ENCODE measurements around the gene PLXND1. TPM values are rescaled to one million over a fixed set of nuclear protein-coding genes. Genes with fewer than 3 reads are reported as not detected.

Gene PLXND1
- total RNA-seq, 3 donors from 2014 or later (not counting 1 experiment from before 2014, with no cell fraction given), result 135 to 214 (median 189) TPM

DNA sequence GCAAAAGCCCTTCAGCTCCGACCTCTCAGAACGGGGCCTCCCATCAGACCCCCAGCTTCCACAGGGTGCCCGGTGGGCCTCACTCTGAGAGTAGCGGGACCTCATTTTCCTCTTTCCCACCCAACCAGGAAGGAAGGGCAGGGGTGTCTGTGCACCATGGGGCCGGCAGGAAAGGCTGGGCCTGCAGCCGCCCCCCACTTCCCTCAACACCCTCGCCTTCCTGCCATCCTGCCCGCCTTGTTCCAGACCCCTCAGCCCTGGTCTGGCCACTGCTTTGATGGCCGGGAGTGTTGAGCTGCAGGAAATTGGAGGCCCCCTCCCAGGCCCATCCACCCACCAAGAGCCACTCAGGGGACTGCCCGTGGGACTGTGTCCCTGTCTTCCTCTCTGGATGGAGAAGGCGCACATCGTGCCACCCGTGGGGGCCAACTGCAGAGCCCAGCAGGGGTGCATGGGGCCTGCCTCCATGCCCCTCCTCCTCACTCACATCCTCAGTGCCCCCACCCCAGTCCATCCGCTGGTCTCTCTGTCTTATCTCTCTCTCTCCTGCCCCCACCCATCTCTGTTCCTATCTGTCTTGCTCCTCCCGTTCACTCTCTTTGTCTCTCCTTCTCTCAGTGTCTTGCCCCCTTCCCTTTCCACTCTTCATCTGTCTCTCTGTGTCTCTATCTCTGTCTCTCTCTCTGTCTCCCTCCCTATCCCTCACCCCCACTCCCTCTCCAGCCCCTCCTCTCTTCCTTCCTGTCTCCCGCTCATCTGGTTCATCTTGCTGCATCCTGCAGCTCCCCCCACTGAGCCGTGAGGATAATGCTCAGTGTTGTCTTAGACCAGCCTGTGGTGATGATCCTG, 1.8 kb upstream of the PLXND1 start:
- intact Hi-C loops (cut with micrococcal nuclease), result no loop called here
- 48% methylated on average over 17 of the region's 17 CpGs for WGBS (ENCODE audit: insufficient coverage)
- Histone ChIP-seq H3K9me3 (ENCODE audit: control insufficient read depth, insufficient read depth, low read length) (no peaks in the 10 kb centered on the region), H3K36me3 (ENCODE audit: control insufficient read depth, insufficient read depth, low read length) (no peaks in the 10 kb centered on the region), H3K27me3 (ENCODE audit: control insufficient read depth, insufficient read depth, low read length) (peaks cover 2% of the 10 kb centered on the region), H3K4me1 (ENCODE audit: control insufficient read depth, insufficient read depth, low read length) (peaks cover 59% of the 10 kb centered on the region), H3K27ac (ENCODE audit: low read length) (no peak overlapping the region), H3K4me3 (ENCODE audit: low read length) (no peak overlapping the region)
- Mint-ChIP-seq H3K27me3 (ENCODE audit: low read depth in 2 of 2) (peaks cover 0 to 16% of the 10 kb centered on the region in 2 donors), H3K4me3 (peak overlapping the region; percentile 95), H3K4me1 (peaks cover 55% of the 10 kb centered on the region in 2 donors), H3K27ac (no peak overlapping the region), H3K36me3 (no peaks in the 10 kb centered on the region), H3K9me3 (no peaks in the 10 kb centered on the region)
- no peak for ATAC-seq
- peak in 1 of 2 donors; percentile 36 for DNase-seq
- TF ChIP-seq, protein P1, sequence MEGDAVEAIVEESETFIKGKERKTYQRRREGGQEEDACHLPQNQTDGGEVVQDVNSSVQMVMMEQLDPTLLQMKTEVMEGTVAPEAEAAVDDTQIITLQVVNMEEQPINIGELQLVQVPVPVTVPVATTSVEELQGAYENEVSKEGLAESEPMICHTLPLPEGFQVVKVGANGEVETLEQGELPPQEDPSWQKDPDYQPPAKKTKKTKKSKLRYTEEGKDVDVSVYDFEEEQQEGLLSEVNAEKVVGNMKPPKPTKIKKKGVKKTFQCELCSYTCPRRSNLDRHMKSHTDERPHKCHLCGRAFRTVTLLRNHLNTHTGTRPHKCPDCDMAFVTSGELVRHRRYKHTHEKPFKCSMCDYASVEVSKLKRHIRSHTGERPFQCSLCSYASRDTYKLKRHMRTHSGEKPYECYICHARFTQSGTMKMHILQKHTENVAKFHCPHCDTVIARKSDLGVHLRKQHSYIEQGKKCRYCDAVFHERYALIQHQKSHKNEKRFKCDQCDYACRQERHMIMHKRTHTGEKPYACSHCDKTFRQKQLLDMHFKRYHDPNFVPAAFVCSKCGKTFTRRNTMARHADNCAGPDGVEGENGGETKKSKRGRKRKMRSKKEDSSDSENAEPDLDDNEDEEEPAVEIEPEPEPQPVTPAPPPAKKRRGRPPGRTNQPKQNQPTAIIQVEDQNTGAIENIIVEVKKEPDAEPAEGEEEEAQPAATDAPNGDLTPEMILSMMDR (IDR thresholded peaks at IDR 0.05), result no peak

DNA sequence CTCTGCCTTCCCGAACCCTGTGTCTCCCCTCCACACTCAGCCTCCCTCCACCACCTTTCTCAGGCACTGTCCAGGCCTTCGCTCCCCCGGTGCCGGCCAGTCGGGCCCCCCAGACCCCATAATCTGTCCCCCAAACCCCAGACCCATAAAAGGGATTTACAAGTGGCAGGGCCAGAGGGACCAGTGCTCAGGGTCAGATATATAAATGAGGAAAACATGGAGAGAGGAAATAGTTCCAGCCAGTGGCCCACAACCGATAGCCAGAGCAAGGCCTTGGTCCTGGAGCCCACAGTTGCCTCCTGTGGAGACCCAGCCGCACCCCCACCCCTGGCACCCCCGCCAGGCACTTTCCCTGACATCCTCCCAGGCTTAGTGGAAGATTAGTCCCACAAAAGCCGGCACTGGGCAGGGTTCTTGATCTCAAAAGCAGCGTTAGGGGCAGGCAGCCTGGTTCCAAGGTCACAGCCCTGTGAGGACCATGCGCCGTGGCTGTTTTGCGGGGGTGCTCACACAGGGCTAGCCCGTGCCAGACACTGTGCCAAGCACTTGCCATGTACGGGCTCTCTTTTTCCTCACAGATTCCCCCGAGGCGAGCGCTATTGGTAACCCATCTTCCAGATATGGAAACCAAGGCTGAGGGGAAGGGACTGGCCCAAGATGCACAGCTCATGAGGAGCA, 1.1 kb upstream of the PLXND1 start:
- Mint-ChIP-seq H3K36me3 (no peaks in the 10 kb centered on the region), H3K27me3 (ENCODE audit: low read depth in 2 of 2) (peaks cover 0 to 16% of the 10 kb centered on the region in 2 donors), H3K27ac (peak overlapping the region; percentile 67 to 87), H3K4me1 (peaks cover 55 to 56% of the 10 kb centered on the region in 2 donors), H3K9me3 (no peaks in the 10 kb centered on the region), H3K4me3 (peak overlapping the region; percentile 95)
- TF ChIP-seq, protein P1 (IDR thresholded peaks at IDR 0.05), result no peak
- DNase-seq (no peak), ATAC-seq (no peak)
- peak overlapping the region; percentile 20 for H3K27ac ChIP-seq (ENCODE audit: low read length)
- peaks cover 67% of the 10 kb centered on the region for H3K4me1 ChIP-seq (ENCODE audit: control insufficient read depth, insufficient read depth, low read length)
- no peaks in the 10 kb centered on the region for H3K9me3 ChIP-seq (ENCODE audit: control insufficient read depth, insufficient read depth, low read length)
- intact Hi-C loops (cut with micrococcal nuclease), result no loop called here
- H3K27me3 ChIP-seq (ENCODE audit: control insufficient read depth, insufficient read depth, low read length), result peaks cover 2% of the 10 kb centered on the region
- no peaks in the 10 kb centered on the region for H3K36me3 ChIP-seq (ENCODE audit: control insufficient read depth, insufficient read depth, low read length)
- H3K4me3 ChIP-seq (ENCODE audit: low read length), result peak overlapping the region; percentile 53
- 72% methylated on average over 17 of the region's 18 CpGs for WGBS (ENCODE audit: insufficient coverage)

DNA sequence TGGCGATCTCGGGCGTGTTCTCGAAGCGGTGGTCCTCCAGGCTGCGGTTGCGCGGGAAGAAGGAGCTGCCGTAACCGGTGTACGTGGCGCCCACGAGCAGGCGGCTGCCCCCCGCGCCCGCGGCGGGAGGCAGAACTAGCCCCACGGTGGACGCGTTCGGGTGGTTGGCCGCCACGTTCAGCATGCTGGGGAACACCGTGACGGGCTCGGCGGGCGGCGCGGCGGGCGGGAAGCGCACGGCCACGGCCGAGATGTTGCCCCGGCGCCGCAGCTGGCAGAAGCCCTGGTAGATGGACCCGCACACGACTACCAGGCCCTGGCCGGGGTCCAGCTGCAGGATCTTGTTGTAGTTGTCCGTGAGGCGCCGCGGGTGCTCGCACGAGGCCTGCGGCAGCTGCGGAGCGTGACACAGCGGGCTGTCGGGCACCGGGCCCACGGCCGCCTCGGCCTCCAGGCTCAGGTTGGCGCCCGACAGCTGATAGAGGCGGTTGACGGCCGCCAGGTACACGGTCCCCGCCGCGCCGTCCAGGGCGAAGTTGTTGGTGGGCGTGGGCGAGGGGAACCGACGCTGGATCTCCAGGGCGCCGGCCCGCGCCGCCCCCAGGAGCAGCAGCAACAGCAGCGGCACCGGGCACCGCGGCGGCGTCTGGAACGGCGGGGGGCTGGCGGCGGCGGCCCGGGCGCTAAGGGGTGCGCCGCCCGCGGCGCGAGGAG, 397 bp downstream of the PLXND1 start:
- DNase-seq (peak in 1 of 2 donors; percentile 40), ATAC-seq (peak; percentile 12 to 23 (median 23))
- peaks cover 59 to 62% of the 10 kb centered on the region in 2 donors for H3K4me1 Mint-ChIP-seq
- H3K4me3 ChIP-seq (ENCODE audit: low read length), result peak overlapping the region; percentile 30
- under 1% methylated on average over 98 of the region's 98 CpGs for WGBS (ENCODE audit: insufficient coverage)
- H3K36me3 ChIP-seq (ENCODE audit: control insufficient read depth, insufficient read depth, low read length), result no peaks in the 10 kb centered on the region
- peak overlapping the region; percentile 99 for H3K4me3 Mint-ChIP-seq
- peaks cover 0 to 16% of the 10 kb centered on the region in 2 donors for H3K27me3 Mint-ChIP-seq (ENCODE audit: low read depth in 2 of 2)
- intact Hi-C loops (cut with micrococcal nuclease), result no loop called here
- TF ChIP-seq, protein P1 (IDR thresholded peaks at IDR 0.05), result no peak
- H3K9me3 ChIP-seq (ENCODE audit: control insufficient read depth, insufficient read depth, low read length), result no peaks in the 10 kb centered on the region
- no peak overlapping the region for H3K27ac ChIP-seq (ENCODE audit: low read length)
- no peaks in the 10 kb centered on the region for H3K9me3 Mint-ChIP-seq
- H3K27ac Mint-ChIP-seq, result peak overlapping the region; percentile 80 to 85
- H3K4me1 ChIP-seq (ENCODE audit: control insufficient read depth, insufficient read depth, low read length), result peaks cover 62% of the 10 kb centered on the region
- H3K27me3 ChIP-seq (ENCODE audit: control insufficient read depth, insufficient read depth, low read length), result peaks cover 2% of the 10 kb centered on the region
- no peaks in the 10 kb centered on the region for H3K36me3 Mint-ChIP-seq
